GM19452 (cell line): ENCODE data around the gene CEP170B.
"Not testable (repeated sequence)": the region's sequence is repeated elsewhere in the genome, so short reads cannot be mapped to it uniquely, and the experiment has no call there.

ENCODE experiments used
- ATAC-seq: cut with Tn5 transposase; IDR thresholded peaks from one replicate; pipeline ENCODE4 v1.9.1; 2021; ENCODE audit not compliant: unreplicated experiment

Gene CEP170B

GRCh38 chr14:104941508-104942365 is 76.7 kb downstream of the CEP170B start:
- ATAC-seq = no peak

DNA sequence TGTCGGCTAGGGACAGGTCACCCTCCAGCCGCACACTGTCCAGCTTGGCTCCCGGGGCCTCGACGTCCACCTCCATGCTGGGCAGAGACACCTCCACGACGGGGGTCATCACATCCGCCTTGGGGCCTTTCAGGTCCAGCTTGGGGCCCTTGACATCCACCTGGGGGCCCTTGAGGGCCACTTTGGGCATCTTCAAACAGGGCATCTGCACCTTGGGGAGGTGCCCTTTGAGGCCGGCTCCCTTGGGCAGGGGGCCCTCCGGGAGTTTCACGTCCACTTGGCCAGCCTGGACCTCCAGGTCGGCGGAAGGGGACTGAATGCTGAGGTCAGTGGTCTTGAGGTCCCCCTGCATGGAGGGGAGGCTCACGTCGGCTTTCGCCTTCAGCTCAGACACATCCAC is 77.5 kb downstream of the CEP170B start:
- no peak for ATAC-seq

DNA sequence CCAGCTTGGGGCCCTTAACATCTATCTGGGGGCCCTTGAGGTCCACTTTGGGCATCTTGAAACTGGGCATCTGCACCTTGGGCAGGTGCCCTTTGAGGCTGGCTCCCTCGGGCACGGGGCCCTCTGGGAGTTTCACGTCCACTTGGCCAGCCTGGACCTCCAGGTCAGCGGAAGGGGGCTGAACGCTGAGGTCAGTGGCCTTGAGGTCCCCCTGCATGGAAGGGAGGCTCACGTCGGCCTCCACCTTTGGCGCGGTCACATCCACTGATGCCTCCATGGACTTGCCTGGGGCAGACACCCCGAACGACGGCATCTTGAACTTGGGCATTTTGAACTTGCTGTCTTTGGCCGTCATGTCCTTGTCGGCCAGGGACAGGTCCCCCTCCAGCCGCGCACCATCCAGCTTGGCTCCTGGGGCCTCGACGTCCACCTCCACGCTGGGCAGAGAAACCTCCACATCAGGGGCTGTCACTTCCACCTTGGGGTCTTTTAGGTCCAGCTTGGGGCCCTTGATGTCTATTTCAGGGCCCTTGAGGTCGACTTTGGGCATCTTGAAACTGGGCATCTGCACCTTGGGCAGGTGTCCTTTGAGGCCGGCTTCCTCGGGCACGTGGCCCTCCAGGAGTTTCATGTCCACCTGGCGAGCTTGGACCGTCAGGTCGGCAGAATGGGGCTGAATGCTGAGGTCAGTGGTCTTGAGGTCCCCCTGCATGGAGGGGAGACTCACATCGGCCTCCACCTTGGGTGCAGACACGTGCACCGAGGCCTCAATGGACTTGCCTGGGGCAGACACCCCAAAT is 78.3 kb downstream of the CEP170B start:
- ATAC-seq = not testable (repeated sequence)

DNA sequence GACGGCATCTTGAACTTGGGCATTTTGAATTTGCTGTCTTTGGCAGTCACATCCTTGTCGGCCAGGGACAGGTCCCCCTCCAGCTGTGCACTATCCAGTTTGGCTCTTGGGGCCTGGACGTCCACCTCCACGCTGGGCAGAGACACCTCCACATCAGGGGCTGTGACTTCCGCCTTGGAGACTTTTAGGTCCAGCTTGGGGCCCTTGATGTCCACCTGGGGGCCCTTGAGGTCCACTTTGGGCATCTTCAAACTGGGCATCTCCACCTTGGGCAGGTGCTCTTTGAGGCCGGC is 78.9 kb downstream of the CEP170B start:
- not testable (repeated sequence) for ATAC-seq

- not testable (repeated sequence) for ATAC-seq
Measured at GRCh38 chr14:104944436-104945205, 79.6 kb downstream of the CEP170B start.

DNA sequence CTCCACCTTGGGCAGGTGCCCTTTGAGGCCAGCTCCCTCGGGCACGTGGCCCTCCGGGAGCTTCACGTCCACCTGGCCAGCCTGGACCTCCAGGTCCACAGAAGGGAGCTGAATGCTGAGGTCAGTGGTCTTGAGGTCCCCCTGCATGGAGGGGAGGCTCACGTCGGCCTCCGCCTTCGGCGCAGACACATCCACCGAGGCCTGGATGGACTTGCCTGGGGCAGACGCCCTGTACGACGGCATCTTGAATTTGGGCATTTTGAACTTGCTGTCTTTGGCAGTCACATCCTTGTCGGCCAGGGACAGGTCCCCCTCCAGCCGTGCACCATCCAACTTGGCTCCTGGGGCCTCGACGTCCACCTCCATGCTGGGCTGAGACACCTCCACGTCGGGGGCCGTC is 80.2 kb downstream of the CEP170B start:
- not testable (repeated sequence) for ATAC-seq
